SJSA1 (cell line): ENCODE results near the gene STXBP5L. TPM values are rescaled to one million over a fixed set of nuclear protein-coding genes. Genes with fewer than 3 reads are reported as not detected.
"Not testable (repeated sequence)": the region's sequence is repeated elsewhere in the genome, so short reads cannot be mapped to it uniquely, and the experiment has no call there.

Experiments used
- DNase-seq, 2 experiments: peaks; one replicate each; pipeline ENCODE4 v3.0.0-alpha.2; 2015 to 2020; ENCODE audit warnings: low spot score in 2 of 2, low read depth in 1 of 2
- H3K27ac ChIP-seq: fragments of 250-450 bp; sonication (Bioruptor Pico); 2 replicates; pipeline ENCODE4 v1.5.1; 2020; ENCODE audit warnings: mild to moderate bottlenecking, moderate library complexity
- H3K27me3 ChIP-seq: fragments of 250-450 bp; sonication (Bioruptor Pico); replicated peaks from 2 replicates; pipeline ENCODE4 v1.5.1; 2020; ENCODE audit warnings: mild to moderate bottlenecking, moderate library complexity
- H3K36me3 ChIP-seq: fragments of 250-450 bp; sonication (Bioruptor Pico); 2 replicates; pipeline ENCODE4 v1.5.1; 2020; ENCODE audit warnings: mild to moderate bottlenecking
- H3K4me1 ChIP-seq: fragments of 250-450 bp; sonication (Bioruptor Pico); replicated peaks from 2 replicates; pipeline ENCODE4 v1.6.1; 2021; ENCODE audit warnings: mild to moderate bottlenecking
- H3K4me3 ChIP-seq: fragments of 250-450 bp; sonication (Bioruptor Pico); 2 replicates; pipeline ENCODE4 v1.5.1; 2020; ENCODE audit warnings: mild to moderate bottlenecking
- H3K9me3 ChIP-seq: fragments of 250-450 bp; sonication (Bioruptor Pico); replicated peaks from 2 replicates; pipeline ENCODE4 v1.5.1; 2020; ENCODE audit warnings: mild to moderate bottlenecking
- total RNA-seq: library from RNA; depleted of rRNA; stranded (reverse); fragments of >200 nt; shearing (Covaris generic); gene quantifications from 2 replicates; pipeline ENCODE4 v1.2.3, GENCODE V29; 2014; rRNA removed

Gene STXBP5L
- total RNA-seq, 1 experiment from 2014 or later, result 0.03 TPM

DNA sequence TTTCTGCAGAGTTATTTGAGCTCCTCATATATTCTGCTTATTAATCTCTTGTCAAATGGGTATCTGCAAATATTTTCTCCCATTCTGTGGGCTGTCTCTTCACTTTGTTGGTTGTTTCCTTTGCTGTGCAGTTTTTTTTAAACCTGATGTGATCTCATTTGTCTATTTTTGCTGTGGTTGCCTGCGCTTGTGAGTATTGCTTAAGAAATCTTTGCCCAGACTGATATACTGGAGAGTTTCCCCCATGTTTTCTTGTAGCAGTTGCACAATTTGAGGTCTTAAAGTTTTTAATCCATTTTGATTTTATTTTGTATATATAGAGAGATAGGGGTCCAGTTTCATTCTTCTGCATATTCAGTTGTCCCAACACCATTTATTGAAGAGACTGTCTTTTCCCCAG is 535.5 kb downstream of the STXBP5L start:
- Histone ChIP-seq H3K36me3 (peaks cover 31% of the 10 kb centered on the region), H3K9me3 (no peaks in the 10 kb centered on the region; the same call in 1 of the 2 replicates), H3K4me1 (no peaks in the 10 kb centered on the region), H3K27ac (no peak overlapping the region), H3K27me3 (no peaks in the 10 kb centered on the region), H3K4me3 (no peak overlapping the region)
- DNase-seq, result no peak

- not testable (repeated sequence) for H3K27ac ChIP-seq, H3K4me1 ChIP-seq, DNase-seq, H3K27me3 ChIP-seq, H3K4me3 ChIP-seq, H3K9me3 ChIP-seq
- H3K36me3 ChIP-seq, result peaks cover 14% of the 10 kb centered on the region
These were observed 543.7 kb downstream of the STXBP5L start for GRCh38 chr3:121451752-121452151.

DNA sequence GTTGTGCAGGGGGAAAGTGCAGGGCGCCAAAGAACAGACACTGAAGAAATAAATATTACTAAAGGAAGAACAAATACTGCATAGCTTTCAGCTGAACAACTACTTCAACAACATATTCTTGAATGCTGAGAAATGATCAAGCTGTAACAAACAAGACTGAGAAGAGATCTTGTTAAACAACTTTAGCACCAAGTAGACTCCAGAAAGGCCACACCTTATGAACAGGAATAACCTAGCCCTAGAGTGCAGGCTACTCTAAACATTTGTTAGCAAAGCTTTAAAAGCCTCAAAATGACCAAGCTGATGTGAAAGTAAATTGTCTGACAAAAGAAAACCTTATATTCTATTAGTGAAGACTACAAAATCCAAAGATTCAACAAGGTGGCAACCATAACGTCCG is 554.6 kb downstream of the STXBP5L start:
- Histone ChIP-seq H3K27ac (no peak overlapping the region), H3K27me3 (no peaks in the 10 kb centered on the region), H3K4me1 (no peaks in the 10 kb centered on the region), H3K36me3 (peaks cover 44% of the 10 kb centered on the region), H3K4me3 (no peak overlapping the region), H3K9me3 (no peaks in the 10 kb centered on the region)
- DNase-seq, result no peak

DNA sequence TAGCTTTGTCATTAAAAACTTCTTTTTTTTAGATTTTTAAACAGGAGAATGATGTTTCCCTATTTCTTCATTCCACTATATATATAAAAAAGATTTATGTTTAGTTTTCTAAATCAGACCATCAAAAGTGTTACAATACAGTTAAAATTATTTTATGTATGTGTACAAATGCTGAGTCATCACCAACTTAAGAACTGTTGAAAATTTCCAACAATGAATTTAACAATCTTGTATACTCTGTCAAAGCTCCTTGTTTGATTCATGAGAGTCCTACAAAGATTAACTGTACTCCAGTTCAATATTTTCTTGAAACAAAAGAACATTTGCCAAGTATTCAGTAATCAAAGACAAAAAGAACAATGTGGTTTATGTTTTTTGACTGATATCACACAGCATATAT is 555.7 kb downstream of the STXBP5L start:
- DNase-seq, result no peak
- Histone ChIP-seq H3K9me3 (no peaks in the 10 kb centered on the region), H3K27ac (no peak overlapping the region), H3K36me3 (peaks cover 51% of the 10 kb centered on the region), H3K4me1 (no peaks in the 10 kb centered on the region), H3K4me3 (no peak overlapping the region), H3K27me3 (no peaks in the 10 kb centered on the region)

GRCh38 chr3:121467085-121467484 is 559.1 kb downstream of the STXBP5L start:
- no peaks in the 10 kb centered on the region for H3K27me3 ChIP-seq
- no peaks in the 10 kb centered on the region for H3K4me1 ChIP-seq
- no peaks in the 10 kb centered on the region for H3K9me3 ChIP-seq
- no peak overlapping the region for H3K27ac ChIP-seq
- DNase-seq, result no peak
- no peak overlapping the region for H3K4me3 ChIP-seq
- H3K36me3 ChIP-seq, result peaks cover 50% of the 10 kb centered on the region

- H3K9me3 ChIP-seq, result no peaks in the 10 kb centered on the region
- no peak overlapping the region for H3K27ac ChIP-seq
- H3K27me3 ChIP-seq, result no peaks in the 10 kb centered on the region
- peaks cover 57% of the 10 kb centered on the region for H3K36me3 ChIP-seq
- H3K4me3 ChIP-seq, result no peak overlapping the region
- DNase-seq, result no peak
- peaks cover 3% of the 10 kb centered on the region for H3K4me1 ChIP-seq
These were observed 565.0 kb downstream of the STXBP5L start for GRCh38 chr3:121473001-121473400.

Other genes with a start within 250 kb of the STXBP5L start
- gene HGD, start 226.0 kb upstream of the STXBP5L start, total RNA-seq, result not detected in 2 replicates
- gene RABL3, start 165.7 kb upstream of the STXBP5L start, total RNA-seq, result 17.8 and 21.1 TPM in 2 replicates
- gene GTF2E1, start 165.5 kb upstream of the STXBP5L start, total RNA-seq, result 15.6 and 17.0 TPM in 2 replicates